22Rv1 (cell line): ENCODE results near the gene SPIB.
A peak's percentile ranks its signal among the peaks of the same experiment; 100 is the strongest.

Experiments used
- H3K27ac ChIP-seq: fragments of 450-650 bp; 2 replicates; pipeline ENCODE4 v1.5.1; 2017
- ZFX ChIP-seq: fragments of 450-650 bp; IDR thresholded peaks from 2 replicates; pipeline ENCODE4 v1.6.1; 2017; ENCODE audit warnings: antibody characterized with exemption, borderline replicate concordance
- TF ChIP-seq, protein P1 (sequence below): fragments of 450-650 bp; IDR thresholded peaks from 2 replicates; pipeline ENCODE4 v1.5.1; 2017; ENCODE audit warnings: mild to moderate bottlenecking

SPIB gene

DNA sequence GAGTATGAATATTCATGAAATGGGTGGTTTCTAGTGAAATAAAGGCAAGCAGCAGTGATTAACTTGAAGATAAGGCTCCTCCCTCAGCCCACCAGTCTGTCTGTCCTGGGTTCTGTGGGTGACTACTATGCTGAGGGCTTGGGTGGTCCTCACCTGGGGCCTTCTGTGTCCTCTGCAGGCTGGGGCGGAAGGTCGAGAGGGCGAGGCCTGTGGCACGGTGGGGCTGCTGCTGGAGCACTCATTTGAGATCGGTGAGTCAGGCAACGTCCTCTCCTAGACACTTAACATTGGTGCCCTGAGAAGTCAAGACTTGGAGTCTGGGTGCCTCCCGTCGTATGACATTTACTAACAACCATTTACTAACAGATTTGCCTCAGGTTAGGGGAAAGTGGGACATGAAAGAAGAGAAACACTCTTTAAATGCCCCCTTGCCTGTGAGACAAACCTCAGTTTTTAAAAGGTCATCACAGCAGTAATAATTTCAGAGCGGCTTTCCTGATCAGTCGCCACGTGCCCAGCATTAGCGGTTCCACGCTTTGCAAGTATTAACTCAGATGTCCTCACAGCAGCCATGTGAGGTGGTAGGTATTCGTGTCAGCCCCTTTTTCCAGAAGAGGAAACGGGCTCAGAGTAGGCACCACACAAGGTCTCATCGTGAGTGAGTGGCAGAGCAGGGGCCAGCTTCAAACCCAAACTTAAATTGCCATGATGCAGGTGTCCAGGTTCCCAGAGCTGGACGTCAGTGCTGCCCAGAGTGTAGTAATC lies 59.2 kb downstream of the SPIB start:
- no peak overlapping the region for H3K27ac ChIP-seq
- TF ChIP-seq ZFX: no peak
- TF ChIP-seq, protein P1, sequence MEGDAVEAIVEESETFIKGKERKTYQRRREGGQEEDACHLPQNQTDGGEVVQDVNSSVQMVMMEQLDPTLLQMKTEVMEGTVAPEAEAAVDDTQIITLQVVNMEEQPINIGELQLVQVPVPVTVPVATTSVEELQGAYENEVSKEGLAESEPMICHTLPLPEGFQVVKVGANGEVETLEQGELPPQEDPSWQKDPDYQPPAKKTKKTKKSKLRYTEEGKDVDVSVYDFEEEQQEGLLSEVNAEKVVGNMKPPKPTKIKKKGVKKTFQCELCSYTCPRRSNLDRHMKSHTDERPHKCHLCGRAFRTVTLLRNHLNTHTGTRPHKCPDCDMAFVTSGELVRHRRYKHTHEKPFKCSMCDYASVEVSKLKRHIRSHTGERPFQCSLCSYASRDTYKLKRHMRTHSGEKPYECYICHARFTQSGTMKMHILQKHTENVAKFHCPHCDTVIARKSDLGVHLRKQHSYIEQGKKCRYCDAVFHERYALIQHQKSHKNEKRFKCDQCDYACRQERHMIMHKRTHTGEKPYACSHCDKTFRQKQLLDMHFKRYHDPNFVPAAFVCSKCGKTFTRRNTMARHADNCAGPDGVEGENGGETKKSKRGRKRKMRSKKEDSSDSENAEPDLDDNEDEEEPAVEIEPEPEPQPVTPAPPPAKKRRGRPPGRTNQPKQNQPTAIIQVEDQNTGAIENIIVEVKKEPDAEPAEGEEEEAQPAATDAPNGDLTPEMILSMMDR: no peak

DNA sequence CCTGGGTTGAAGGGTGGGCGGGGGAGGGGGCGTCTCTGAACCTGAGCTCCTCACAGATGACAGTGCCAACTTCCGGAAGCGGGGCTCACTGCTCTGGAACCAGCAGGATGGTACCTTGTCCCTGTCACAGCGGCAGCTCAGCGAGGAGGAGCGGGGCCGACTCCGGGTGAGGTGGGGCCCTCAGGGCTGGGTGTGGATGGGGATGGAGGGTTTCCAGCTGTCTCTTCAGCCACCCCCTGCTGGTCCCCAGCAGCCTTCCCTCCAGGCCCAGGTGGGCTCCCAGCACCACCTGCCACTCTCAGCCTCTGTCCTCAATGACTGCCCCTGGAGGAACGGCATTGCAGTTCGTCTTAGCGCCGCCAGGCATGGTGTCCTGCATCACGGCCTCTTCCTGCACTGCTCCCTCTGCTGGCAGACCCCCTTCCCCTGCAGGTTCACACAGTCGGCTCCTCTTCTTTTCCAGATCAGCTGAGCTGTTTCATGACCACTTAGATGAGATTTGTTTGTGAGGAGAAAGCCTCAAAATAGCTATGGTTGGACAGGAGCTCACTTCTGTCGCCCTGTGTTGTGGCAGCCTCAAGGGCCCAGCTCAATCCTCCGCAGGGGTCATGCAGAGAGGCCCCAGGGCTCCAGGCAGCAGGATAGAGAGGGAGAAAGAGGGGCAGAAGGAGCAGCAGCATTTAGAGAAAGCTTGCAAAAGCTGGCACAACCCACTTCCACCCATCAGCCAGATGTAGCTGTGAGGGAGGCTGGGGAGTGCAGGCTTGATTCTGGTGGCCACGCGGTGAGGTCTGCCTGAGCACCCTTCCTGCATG lies 60.4 kb downstream of the SPIB start:
- TF ChIP-seq, protein P1: peak; percentile 58
- TF ChIP-seq ZFX: no peak
- no peak overlapping the region for H3K27ac ChIP-seq

DNA sequence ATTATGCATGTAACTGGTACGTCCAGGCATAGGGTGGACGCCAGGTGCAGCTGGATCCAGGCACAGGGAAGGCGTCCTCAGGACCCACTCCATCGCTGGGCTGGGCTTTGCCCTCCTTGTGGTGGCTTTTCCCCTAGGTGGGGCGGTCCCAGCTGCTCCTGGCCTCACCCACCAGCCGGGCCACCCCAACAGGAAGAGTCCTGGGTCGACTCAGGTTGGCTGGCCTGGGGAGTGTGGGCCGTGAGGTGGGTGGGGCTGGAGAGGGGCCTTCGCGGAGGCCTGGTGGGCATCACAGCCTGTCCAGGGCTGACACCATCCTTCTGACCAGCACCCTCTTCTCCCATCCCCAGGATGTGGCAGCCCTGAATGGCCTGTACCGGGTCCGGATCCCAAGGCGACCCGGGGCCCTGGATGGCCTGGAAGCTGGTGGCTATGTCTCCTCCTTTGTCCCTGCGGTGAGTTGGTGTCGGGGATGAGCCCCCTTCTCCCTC lies 61.1 kb downstream of the SPIB start:
- TF ChIP-seq ZFX: no peak
- TF ChIP-seq, protein P1: no peak
- H3K27ac ChIP-seq: no peak overlapping the region

DNA sequence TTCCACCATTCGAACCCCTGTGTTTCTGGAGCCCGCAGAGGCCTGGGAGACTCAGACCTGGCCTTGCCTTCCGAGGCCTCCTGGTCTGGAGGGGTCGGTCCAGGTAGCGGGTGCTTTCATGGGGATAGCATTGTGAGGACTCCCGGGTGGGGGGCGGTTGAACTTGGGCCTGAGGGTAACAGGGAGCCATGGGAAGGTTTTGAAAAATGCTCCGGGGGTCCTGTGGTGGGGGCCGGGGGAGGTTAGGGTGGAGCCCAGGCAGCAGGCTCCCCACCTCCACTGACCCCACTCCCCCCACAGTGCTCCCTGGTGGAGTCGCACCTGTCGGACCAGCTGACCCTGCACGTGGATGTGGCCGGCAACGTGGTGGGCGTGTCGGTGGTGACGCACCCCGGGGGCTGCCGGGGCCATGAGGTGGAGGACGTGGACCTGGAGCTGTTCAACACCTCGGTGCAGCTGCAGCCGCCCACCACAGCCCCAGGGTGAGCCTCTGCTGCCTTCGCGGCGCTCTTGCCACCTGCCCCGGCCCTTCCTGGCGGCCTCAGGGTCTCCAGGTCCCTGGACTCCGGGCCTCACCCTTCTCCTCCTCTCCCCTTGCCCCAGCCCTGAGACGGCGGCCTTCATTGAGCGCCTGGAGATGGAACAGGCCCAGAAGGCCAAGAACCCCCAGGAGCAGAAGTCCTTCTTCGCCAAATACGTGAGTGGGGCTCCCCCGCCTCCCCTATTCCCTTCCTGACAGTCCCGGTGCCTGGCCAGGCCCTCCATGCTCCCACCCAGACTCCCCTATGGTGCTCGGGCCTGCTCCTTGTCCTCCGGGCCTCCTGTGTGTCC lies 61.8 kb downstream of the SPIB start:
- TF ChIP-seq ZFX: no peak
- TF ChIP-seq, protein P1: no peak
- no peak overlapping the region for H3K27ac ChIP-seq
